Astrocyte (in vitro differentiated cells and primary cell): Measurements from ENCODE around the gene PTPRD. TPM values are rescaled to one million over a fixed set of nuclear protein-coding genes. Genes with fewer than 3 reads are reported as not detected.

Source experiments
- DNase-seq: peaks from one replicate; pipeline ENCODE4 v3.0.0-alpha.2; 2010; ENCODE audit warnings: low read depth
- FAIRE-seq: peaks from 2 replicates; lab custom pipeline; 2011; peaks lifted over from hg19 to GRCh38; lab: Jason Lieb, UNC
- H2AFZ ChIP-seq: 2 replicates; pipeline ENCODE4 v1.6.0; 2012; ENCODE audit warnings: low read depth, low read length, inconsistent platforms
- H3K27ac ChIP-seq: 2 replicates; pipeline ENCODE4 v1.5.1; 2011; ENCODE audit warnings: low read depth, low read length, inconsistent platforms
- H3K27me3 ChIP-seq: 2 replicates; pipeline ENCODE4 v1.6.0; 2011; ENCODE audit warnings: low read length, inconsistent platforms; ENCODE audit not compliant: insufficient read depth
- H3K36me3 ChIP-seq: 2 replicates; pipeline ENCODE4 v1.5.1; 2011; ENCODE audit warnings: low read length, inconsistent platforms; ENCODE audit not compliant: insufficient read depth
- H3K4me1 ChIP-seq: 2 replicates; pipeline ENCODE4 v1.5.1; 2011; ENCODE audit warnings: low read length, inconsistent platforms; ENCODE audit not compliant: insufficient read depth
- H3K4me2 ChIP-seq: 2 replicates; pipeline ENCODE4 v1.6.0; 2012; ENCODE audit warnings: low read length, inconsistent platforms
- H3K4me3 ChIP-seq: 2 replicates; pipeline ENCODE4 v1.5.1; 2011; ENCODE audit warnings: low read depth, mild to moderate bottlenecking, low read length, inconsistent platforms; ENCODE audit not compliant: insufficient read depth
- H3K79me2 ChIP-seq: 2 replicates; pipeline ENCODE4 v1.6.0; 2012; ENCODE audit warnings: mild to moderate bottlenecking, low read length, inconsistent platforms; ENCODE audit not compliant: insufficient read depth
- H3K9ac ChIP-seq: 2 replicates; pipeline ENCODE4 v1.6.0; 2012; ENCODE audit warnings: mild to moderate bottlenecking, low read length, inconsistent platforms
- H3K9me3 ChIP-seq: 2 replicates; pipeline ENCODE4 v1.5.1; 2012; ENCODE audit warnings: low read depth, mild to moderate bottlenecking, low read length, inconsistent platforms; ENCODE audit not compliant: insufficient read depth
- H4K20me1 ChIP-seq: 2 replicates; pipeline ENCODE4 v1.6.0; 2012; ENCODE audit warnings: low read length, inconsistent platforms; ENCODE audit not compliant: insufficient read depth
- H3K27ac Mint-ChIP-seq: one replicate; pipeline ENCODE4 v1.8.0; 2021; ENCODE audit warnings: mild to moderate bottlenecking, mixed read lengths; ENCODE audit not compliant: unreplicated experiment
- H3K27me3 Mint-ChIP-seq: one replicate; pipeline ENCODE4 v1.8.0; 2021; ENCODE audit warnings: low read depth, mixed read lengths; ENCODE audit not compliant: unreplicated experiment
- H3K36me3 Mint-ChIP-seq: one replicate; pipeline ENCODE4 v1.8.0; 2021; ENCODE audit warnings: low read depth, mixed read lengths; ENCODE audit not compliant: unreplicated experiment
- H3K4me1 Mint-ChIP-seq: one replicate; pipeline ENCODE4 v1.8.0; 2021; ENCODE audit warnings: low read depth, mixed read lengths; ENCODE audit not compliant: unreplicated experiment
- H3K4me3 Mint-ChIP-seq: one replicate; pipeline ENCODE4 v1.8.0; 2021; ENCODE audit warnings: mild to moderate bottlenecking, moderate library complexity, mixed read lengths; ENCODE audit not compliant: unreplicated experiment
- H3K9me3 Mint-ChIP-seq: one replicate; pipeline ENCODE4 v1.8.0; 2021; ENCODE audit warnings: mild to moderate bottlenecking, mixed read lengths; ENCODE audit not compliant: unreplicated experiment
- EZH2 ChIP-seq: IDR thresholded peaks from 2 replicates; pipeline ENCODE4 v1.6.1; 2012; ENCODE audit warnings: mild to moderate bottlenecking, low read length, inconsistent platforms; ENCODE audit not compliant: insufficient read depth
- total RNA-seq: library from RNA; stranded (reverse); gene quantifications from 2 replicates; pipeline ENCODE4 v1.2.1, GENCODE V29; 2021
- TF ChIP-seq, protein P1 (sequence below): IDR thresholded peaks from 2 replicates; pipeline ENCODE4 v1.5.1; 2011; ENCODE audit warnings: low read depth, mild to moderate bottlenecking, inconsistent platforms, low read length, moderate library complexity; ENCODE audit not compliant: insufficient read depth

Gene PTPRD
- total RNA-seq, 1 donor from 2014 or later = 88.1 TPM

DNA sequence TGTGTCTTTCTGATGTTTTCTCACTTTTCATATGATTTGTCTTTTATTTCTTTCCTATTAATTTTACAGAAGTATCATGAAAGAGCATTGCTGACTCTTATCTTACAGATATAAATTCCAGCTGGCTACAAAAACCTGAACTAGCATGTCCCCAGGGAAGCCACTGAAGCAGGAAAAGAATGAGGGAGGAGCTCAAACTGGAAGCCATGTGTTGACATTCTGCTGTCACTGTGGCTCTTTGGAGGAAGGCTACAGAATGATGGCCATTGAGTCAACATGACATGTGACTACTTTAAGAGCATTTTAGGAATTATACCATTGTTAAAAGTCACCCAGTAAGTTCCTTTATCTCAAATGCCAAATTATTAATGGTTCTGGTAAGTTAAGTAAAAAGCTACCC lies 2174.9 kb downstream of the PTPRD start:
- DNase-seq = no peak
- H3K9ac ChIP-seq = no peak overlapping the region
- no peaks in the 10 kb centered on the region for H3K9me3 ChIP-seq
- H3K27ac ChIP-seq = no peak overlapping the region
- peaks cover 3% of the 10 kb centered on the region for H3K4me1 Mint-ChIP-seq
- H3K27me3 ChIP-seq = no peaks in the 10 kb centered on the region
- peaks cover 5% of the 10 kb centered on the region for H3K36me3 Mint-ChIP-seq
- peaks cover 2% of the 10 kb centered on the region for H3K9me3 Mint-ChIP-seq
- TF ChIP-seq EZH2 = no peak
- TF ChIP-seq, protein P1, sequence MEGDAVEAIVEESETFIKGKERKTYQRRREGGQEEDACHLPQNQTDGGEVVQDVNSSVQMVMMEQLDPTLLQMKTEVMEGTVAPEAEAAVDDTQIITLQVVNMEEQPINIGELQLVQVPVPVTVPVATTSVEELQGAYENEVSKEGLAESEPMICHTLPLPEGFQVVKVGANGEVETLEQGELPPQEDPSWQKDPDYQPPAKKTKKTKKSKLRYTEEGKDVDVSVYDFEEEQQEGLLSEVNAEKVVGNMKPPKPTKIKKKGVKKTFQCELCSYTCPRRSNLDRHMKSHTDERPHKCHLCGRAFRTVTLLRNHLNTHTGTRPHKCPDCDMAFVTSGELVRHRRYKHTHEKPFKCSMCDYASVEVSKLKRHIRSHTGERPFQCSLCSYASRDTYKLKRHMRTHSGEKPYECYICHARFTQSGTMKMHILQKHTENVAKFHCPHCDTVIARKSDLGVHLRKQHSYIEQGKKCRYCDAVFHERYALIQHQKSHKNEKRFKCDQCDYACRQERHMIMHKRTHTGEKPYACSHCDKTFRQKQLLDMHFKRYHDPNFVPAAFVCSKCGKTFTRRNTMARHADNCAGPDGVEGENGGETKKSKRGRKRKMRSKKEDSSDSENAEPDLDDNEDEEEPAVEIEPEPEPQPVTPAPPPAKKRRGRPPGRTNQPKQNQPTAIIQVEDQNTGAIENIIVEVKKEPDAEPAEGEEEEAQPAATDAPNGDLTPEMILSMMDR = no peak
- no peak overlapping the region for H3K27ac Mint-ChIP-seq
- H3K4me1 ChIP-seq = no peaks in the 10 kb centered on the region
- FAIRE-seq = no peak
- no peak overlapping the region for H3K4me2 ChIP-seq
- H3K4me3 Mint-ChIP-seq = no peak overlapping the region
- no peaks in the 10 kb centered on the region for H3K27me3 Mint-ChIP-seq
- no peaks in the 10 kb centered on the region for H3K36me3 ChIP-seq
- H3K79me2 ChIP-seq = no peaks in the 10 kb centered on the region
- no peak overlapping the region for H3K4me3 ChIP-seq
- H2AFZ ChIP-seq = no peak overlapping the region
- no peaks in the 10 kb centered on the region for H4K20me1 ChIP-seq

DNA sequence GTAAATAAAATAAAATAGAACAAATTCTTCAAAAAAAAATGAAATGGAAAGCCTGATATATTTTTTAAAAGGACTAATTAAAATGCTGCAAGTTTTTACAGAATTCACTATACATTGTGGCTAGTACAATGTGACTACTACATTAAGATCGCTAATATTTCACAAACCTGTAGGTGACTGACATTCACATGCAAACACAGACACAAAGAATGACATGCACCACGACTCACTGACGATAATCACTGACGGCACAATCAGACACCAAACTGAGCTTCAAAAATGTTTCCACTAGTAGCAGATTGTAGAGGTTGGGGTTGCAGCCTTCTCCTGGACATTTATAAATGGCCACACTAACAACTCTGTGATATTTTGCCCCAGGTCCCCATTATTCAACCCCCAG lies 2175.5 kb downstream of the PTPRD start:
- Histone ChIP-seq H3K36me3 (no peaks in the 10 kb centered on the region), H3K9me3 (no peaks in the 10 kb centered on the region), H3K27ac (no peak overlapping the region), H3K4me3 (no peak overlapping the region), H4K20me1 (no peaks in the 10 kb centered on the region), H3K79me2 (no peaks in the 10 kb centered on the region), H2AFZ (no peak overlapping the region), H3K27me3 (no peaks in the 10 kb centered on the region), H3K4me2 (no peak overlapping the region), H3K9ac (no peak overlapping the region), H3K4me1 (no peaks in the 10 kb centered on the region)
- H3K36me3 Mint-ChIP-seq = peaks cover 2% of the 10 kb centered on the region
- no peak for TF ChIP-seq EZH2
- TF ChIP-seq, protein P1 = no peak
- peaks cover 2% of the 10 kb centered on the region for H3K9me3 Mint-ChIP-seq
- peaks cover 3% of the 10 kb centered on the region for H3K4me1 Mint-ChIP-seq
- no peaks in the 10 kb centered on the region for H3K27me3 Mint-ChIP-seq
- FAIRE-seq (no peak), DNase-seq (no peak)
- no peak overlapping the region for H3K4me3 Mint-ChIP-seq
- no peak overlapping the region for H3K27ac Mint-ChIP-seq

DNA sequence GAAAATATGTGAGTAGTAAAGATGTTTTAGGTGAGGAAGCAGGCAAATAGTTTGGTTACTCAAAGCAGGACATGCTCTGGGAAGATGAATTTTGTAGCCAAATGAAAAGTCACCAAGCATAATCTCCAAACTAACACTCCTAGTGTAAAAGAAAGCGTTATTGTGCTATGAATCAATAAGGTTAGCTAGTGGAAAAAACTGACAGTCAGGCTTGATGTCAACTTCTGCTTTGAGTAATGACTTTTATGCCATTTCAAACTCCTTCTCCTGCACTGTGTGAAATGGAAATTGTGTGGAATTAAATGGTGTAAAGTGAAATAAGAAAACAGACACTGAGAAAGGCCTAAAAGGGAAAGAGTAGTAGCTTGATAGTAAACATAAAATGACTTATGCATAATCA lies 2176.0 kb downstream of the PTPRD start:
- H3K27ac ChIP-seq = no peak overlapping the region
- H3K79me2 ChIP-seq = no peaks in the 10 kb centered on the region
- Mint-ChIP-seq H3K9me3 (peaks cover 2% of the 10 kb centered on the region), H3K36me3 (peaks cover 2% of the 10 kb centered on the region), H3K27ac (no peak overlapping the region), H3K4me3 (no peak overlapping the region), H3K27me3 (no peaks in the 10 kb centered on the region), H3K4me1 (peaks cover 3% of the 10 kb centered on the region)
- no peak overlapping the region for H3K4me2 ChIP-seq
- no peak overlapping the region for H3K9ac ChIP-seq
- H3K9me3 ChIP-seq = no peaks in the 10 kb centered on the region
- no peak for DNase-seq
- TF ChIP-seq, protein P1 = no peak
- no peak for TF ChIP-seq EZH2
- no peaks in the 10 kb centered on the region for H4K20me1 ChIP-seq
- no peak overlapping the region for H3K4me3 ChIP-seq
- no peak overlapping the region for H2AFZ ChIP-seq
- FAIRE-seq = no peak
- no peaks in the 10 kb centered on the region for H3K27me3 ChIP-seq
- H3K4me1 ChIP-seq = no peaks in the 10 kb centered on the region
- no peaks in the 10 kb centered on the region for H3K36me3 ChIP-seq
